Mesodermal cell (in vitro differentiated cells): ENCODE measurements around the gene ITGB4.

Experiments
- H3K27ac ChIP-seq: 2 replicates; pipeline ENCODE4 v1.7.0; 2013; ENCODE audit warnings: mild to moderate bottlenecking, low read depth, low read length, moderate library complexity; ENCODE audit not compliant: severe bottlenecking
- H3K36me3 ChIP-seq: 2 replicates; pipeline ENCODE4 v1.7.1; 2013; ENCODE audit warnings: mild to moderate bottlenecking, low read length, moderate library complexity; ENCODE audit not compliant: control insufficient read depth, insufficient read depth
- H3K4me1 ChIP-seq: one replicate; pipeline ENCODE4 v1.7.1; 2013; ENCODE audit warnings: mild to moderate bottlenecking, low read length; ENCODE audit not compliant: insufficient read depth, control insufficient read depth, poor library complexity, severe bottlenecking
- H3K4me3 ChIP-seq: 2 replicates; pipeline ENCODE4 v1.7.0; 2013; ENCODE audit warnings: low read length, control low read depth, mild to moderate bottlenecking; ENCODE audit not compliant: insufficient read depth, poor library complexity, severe bottlenecking; ENCODE audit errors: extremely low read depth
- H3K9me3 ChIP-seq: 2 replicates; pipeline ENCODE4 v1.7.1; 2013; ENCODE audit warnings: mild to moderate bottlenecking, low read length, moderate library complexity; ENCODE audit not compliant: control insufficient read depth
- WGBS, 2 experiments: methylation state at CpG; one replicate each; pipeline ENCODE4 v1.1.5; 2013; ENCODE audit warnings: missing lambda C conversion rate in 2 of 2; ENCODE audit not compliant: insufficient coverage in 2 of 2; 5-methylcytosine and 5-hydroxymethylcytosine counted together

Gene ITGB4

GRCh38 chr17:75763269-75763607 is 42.0 kb downstream of the ITGB4 start:
- Histone ChIP-seq H3K9me3 (no peaks in the 10 kb centered on the region), H3K4me3 (no peak overlapping the region), H3K36me3 (no peaks in the 10 kb centered on the region), H3K27ac (no peak overlapping the region), H3K4me1 (peaks cover 8% of the 10 kb centered on the region)
- 100% methylated on average over 2 to 3 of the region's 3 CpGs for WGBS, 2 experiments

- H3K27ac ChIP-seq = no peak overlapping the region
- H3K36me3 ChIP-seq = no peaks in the 10 kb centered on the region
- H3K9me3 ChIP-seq = no peaks in the 10 kb centered on the region
- peak overlapping the region; percentile 59 for H3K4me3 ChIP-seq
- WGBS, 2 experiments = 82 to 83% methylated on average over 16 of the region's 16 CpGs
- peaks cover 8% of the 10 kb centered on the region for H3K4me1 ChIP-seq
These were observed 42.6 kb downstream of the ITGB4 start for GRCh38 chr17:75763613-75764416.

- no peaks in the 10 kb centered on the region for H3K9me3 ChIP-seq
- 20 to 22% methylated on average over 12 to 13 of the region's 14 CpGs for WGBS, 2 experiments
- no peak overlapping the region for H3K27ac ChIP-seq
- H3K36me3 ChIP-seq = no peaks in the 10 kb centered on the region
- H3K4me1 ChIP-seq = peaks cover 8% of the 10 kb centered on the region
- peak overlapping the region; percentile 59 for H3K4me3 ChIP-seq
These were observed 43.1 kb downstream of the ITGB4 start for GRCh38 chr17:75764417-75764710.

- Histone ChIP-seq H3K36me3 (no peaks in the 10 kb centered on the region), H3K9me3 (no peaks in the 10 kb centered on the region), H3K4me3 (peak within 1 kb of the TSS; percentile 59), H3K4me1 (peaks cover 8% of the 10 kb centered on the region), H3K27ac (no peak within 1 kb of the TSS)
- 1 to 2% methylated on average over 54 to 56 of the region's 71 CpGs for WGBS, 2 experiments
These were observed 43.6 kb downstream of the ITGB4 start, which contains the start of gene GALK1 for GRCh38 chr17:75764711-75765421. Gene GALK1 (minus strand): TSS chr17:75765192. CDS start chr17:75765136, 56 bp downstream.

- Histone ChIP-seq H3K9me3 (no peaks in the 10 kb centered on the region), H3K36me3 (no peaks in the 10 kb centered on the region), H3K27ac (no peak overlapping the region), H3K4me3 (no peak overlapping the region), H3K4me1 (peaks cover 8% of the 10 kb centered on the region)
- WGBS, 2 experiments = 87 to 100% methylated on average over 3 to 4 of the region's 4 CpGs
These were observed 44.7 kb downstream of the ITGB4 start for GRCh38 chr17:75765981-75766380.

- Histone ChIP-seq H3K27ac (no peak overlapping the region), H3K9me3 (no peaks in the 10 kb centered on the region), H3K4me3 (no peak overlapping the region), H3K36me3 (no peaks in the 10 kb centered on the region), H3K4me1 (peaks cover 14% of the 10 kb centered on the region)
- WGBS, 2 experiments = 90 to 92% methylated on average over 5 to 6 of the region's 8 CpGs
These were observed 46.6 kb downstream of the ITGB4 start for GRCh38 chr17:75767881-75768280.

GRCh38 chr17:75769536-75769935 is 48.3 kb downstream of the ITGB4 start:
- Histone ChIP-seq H3K9me3 (no peaks in the 10 kb centered on the region), H3K27ac (no peak overlapping the region), H3K4me3 (no peak overlapping the region), H3K36me3 (no peaks in the 10 kb centered on the region), H3K4me1 (peaks cover 7% of the 10 kb centered on the region)
- WGBS, 2 experiments = 93 to 100% methylated on average over 1 to 3 of the region's 3 CpGs

- WGBS, 2 experiments = 84 to 92% methylated on average over 15 to 17 of the region's 17 CpGs
- H3K36me3 ChIP-seq = peaks cover 11% of the 10 kb centered on the region
- H3K9me3 ChIP-seq = no peaks in the 10 kb centered on the region
- H3K4me3 ChIP-seq = no peak overlapping the region
- peak overlapping the region; percentile 23 for H3K27ac ChIP-seq
- H3K4me1 ChIP-seq = peaks cover 7% of the 10 kb centered on the region
These were observed 50.3 kb downstream of the ITGB4 start for GRCh38 chr17:75771334-75772281.

- WGBS, 2 experiments = 91 to 93% methylated on average over 9 to 12 of the region's 12 CpGs
- peaks cover 9% of the 10 kb centered on the region for H3K4me1 ChIP-seq
- H3K9me3 ChIP-seq = no peaks in the 10 kb centered on the region
- H3K27ac ChIP-seq = no peak overlapping the region
- H3K36me3 ChIP-seq = peaks cover 27% of the 10 kb centered on the region
- no peak overlapping the region for H3K4me3 ChIP-seq
These were observed 52.0 kb downstream of the ITGB4 start for GRCh38 chr17:75773121-75773807.

GRCh38 chr17:75773808-75774470 is 52.7 kb downstream of the ITGB4 start:
- Histone ChIP-seq H3K4me3 (no peak overlapping the region), H3K9me3 (no peaks in the 10 kb centered on the region), H3K4me1 (peaks cover 9% of the 10 kb centered on the region), H3K36me3 (peaks cover 34% of the 10 kb centered on the region), H3K27ac (no peak overlapping the region)
- 86 to 87% methylated on average over 8 to 9 of the region's 15 CpGs for WGBS, 2 experiments
